HG02623 (cell line): ENCODE data around the gene ABCB8.

Experiments used
- ATAC-seq: cut with Tn5 transposase; IDR thresholded peaks from one replicate; pipeline ENCODE4 v1.9.1; 2021; ENCODE audit warnings: moderate library complexity; ENCODE audit not compliant: unreplicated experiment

ABCB8 gene

DNA sequence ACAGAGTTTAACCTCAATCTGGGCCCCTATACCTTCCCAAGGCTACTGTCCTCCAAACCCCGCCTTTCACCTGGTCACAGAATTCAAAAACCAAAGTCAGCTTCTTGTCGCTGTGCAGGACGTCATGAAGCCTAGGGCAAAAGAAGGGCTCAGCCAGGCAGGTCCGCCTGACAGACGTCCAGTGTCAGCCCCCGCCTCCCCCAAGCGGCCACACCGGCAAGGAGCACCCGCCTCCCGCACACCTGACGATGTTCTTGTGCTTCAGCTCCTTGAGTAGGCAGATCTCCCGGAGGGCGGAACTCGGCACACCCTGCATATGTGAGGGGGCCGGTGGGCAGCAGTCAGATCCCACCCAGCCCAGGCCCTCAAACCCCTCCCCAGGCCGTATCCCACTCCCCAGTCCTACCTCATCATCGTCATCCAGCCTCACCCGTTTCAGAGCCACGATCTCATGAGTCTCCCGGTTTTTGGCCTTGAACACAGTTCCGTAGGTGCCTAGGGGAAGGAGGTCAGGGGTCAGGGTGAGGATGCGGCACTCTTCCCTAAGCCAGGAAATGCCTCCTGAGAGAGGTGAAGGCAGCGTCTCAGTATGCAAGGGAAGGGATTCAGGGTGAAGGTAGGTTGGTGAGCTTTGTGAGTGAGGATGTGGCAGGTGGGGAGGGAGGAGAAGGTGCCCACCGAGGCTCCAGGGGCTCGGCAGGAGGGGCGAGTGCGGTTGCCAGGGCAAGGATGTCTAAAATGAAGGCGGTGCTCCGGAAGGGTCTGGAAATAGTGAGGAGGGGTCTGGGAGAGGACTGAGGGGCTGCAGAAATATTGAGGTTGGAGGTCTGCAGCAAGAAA, 28.6 kb downstream of the ABCB8 start:
- no peak for ATAC-seq

DNA sequence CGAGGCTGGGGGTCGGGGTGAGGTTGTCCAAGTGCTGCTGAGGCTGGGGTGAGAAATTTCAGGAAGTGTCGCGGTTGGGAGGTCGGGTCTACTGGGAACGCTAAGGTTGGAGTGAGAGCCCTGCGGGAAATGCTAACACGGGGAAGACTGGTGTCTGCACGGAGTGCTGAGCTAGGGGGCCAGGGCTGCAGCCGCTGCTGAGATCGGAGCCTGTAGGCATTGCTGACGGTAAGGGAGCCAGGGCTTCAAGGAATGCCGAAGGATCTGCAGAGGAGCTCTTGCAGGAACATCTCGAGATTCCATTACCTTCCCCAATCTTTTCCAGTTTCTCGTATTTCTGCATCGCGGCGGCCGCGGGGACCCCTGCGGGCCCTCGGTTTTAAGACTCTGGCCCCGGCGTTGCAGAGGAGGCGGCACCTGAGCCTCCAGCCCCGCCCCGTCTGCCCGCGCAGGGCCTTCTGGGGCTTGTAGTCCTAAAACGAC, 29.3 kb downstream of the ABCB8 start, which contains the start of gene CDK5:
TSS of gene CDK5 (minus strand) at position 392 of the 483 bp plus-strand sequence. CDS start at position 343, 49 bp downstream.
- ATAC-seq = peak; percentile 2

DNA sequence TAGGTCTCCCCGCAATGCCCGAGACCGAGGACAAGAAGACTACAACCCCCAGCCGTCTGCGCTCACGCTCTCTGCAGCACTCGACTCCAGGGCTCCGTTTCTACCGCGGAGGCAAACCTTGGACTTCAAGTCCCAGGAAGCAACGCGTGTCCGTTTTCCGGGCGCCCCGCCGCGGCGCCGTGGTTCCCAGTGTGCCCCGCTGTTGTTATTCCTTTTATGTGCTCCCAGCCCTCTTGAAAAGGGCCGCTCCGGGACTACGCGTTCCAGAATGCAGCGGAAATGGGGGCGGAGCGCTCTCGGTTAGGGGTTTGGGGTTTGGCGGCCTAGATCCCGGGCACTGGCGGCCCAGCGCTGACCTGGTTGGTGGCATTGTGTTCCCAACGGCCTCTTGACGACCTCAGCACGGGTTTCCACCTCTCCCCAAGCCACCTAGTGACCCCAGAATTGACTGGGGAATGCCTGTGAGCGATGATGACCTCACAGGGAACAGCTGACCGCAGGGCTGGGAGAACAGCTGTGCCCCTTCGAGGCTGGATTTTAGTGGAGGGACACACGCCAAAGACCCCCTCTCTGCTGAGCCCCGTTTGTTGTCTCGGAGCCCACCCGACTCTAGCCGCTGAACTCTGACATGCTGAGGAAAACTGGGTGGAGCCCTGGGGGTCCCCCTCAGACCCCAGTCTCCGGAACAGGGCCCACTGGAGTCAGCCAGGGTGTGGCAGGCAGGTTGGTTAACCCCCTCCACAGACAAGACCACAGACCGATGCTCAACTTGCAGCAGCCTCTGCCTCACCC, 29.9 kb downstream of the ABCB8 start:
- ATAC-seq = peak; percentile 87

DNA sequence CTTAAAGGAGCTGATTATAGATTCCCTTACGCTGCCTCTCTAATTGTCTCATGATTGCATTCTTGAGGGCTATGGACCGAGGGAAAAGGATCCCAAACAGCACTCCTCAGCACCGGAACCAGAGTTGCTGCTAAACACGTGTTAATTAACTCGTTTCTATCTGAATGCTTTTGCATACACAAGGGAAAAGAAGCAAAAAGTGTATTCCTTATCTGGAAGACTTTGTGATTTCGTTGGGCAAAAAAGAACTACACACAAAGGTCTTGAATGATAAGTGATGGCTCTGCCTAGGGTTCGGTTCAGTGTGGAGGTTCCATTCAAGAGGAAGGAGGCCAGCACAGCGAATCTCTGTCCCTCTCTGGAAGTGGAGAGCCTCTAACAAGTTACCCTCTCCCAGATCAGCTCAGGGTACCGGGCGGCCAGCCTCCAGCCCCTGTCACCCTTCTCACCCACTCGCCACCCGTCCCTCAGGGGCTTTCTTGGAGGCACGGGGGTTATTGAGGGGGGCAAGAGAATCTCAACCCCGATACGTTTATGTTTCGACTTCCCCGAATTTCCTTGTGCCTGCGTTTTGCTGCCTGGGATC, 30.6 kb downstream of the ABCB8 start:
- no peak for ATAC-seq

DNA sequence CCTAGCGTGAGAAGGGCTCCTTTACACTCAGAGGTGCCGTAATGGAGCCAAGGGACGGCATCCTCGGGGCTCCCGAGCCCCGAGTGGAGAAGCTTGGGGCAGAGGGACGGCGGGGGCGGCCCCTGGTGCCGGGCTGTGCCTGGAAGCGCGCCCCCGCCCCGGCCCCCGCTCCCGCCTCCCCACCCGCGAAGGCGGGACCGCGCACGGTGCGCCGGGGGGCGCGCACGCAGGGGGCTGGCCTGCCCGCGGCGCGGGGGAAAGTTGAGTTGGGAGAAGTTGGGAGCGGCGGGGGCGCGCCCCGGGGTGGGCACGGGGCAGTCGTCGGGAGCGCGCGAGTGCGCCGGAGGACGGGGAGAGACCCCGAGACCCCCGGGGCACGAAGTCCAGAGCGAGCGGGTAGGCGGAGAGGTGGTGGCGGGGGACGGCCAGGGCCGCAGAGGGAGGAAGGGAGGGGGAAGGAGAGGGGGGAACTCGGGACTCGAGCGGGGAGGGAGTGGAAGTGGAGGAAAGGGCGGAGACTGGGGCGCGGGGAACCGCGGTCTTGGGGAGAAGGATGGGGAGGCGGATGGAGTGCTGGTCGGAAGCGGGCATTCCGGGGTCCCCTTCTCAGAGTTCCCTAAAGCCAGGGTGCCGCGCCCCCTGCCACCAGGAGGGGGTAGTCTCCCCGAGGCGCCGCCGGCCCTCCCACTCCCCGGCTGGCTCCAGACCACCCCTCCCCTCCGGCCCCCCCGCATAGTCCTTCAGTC, 31.3 kb downstream of the ABCB8 start, which contains the start of gene SLC4A2:
TSS of gene SLC4A2 (plus strand) at position 223 of the 746 bp plus-strand sequence. CDS start 2,399 bp downstream, outside the sequence.
- ATAC-seq = peak; percentile 24

DNA sequence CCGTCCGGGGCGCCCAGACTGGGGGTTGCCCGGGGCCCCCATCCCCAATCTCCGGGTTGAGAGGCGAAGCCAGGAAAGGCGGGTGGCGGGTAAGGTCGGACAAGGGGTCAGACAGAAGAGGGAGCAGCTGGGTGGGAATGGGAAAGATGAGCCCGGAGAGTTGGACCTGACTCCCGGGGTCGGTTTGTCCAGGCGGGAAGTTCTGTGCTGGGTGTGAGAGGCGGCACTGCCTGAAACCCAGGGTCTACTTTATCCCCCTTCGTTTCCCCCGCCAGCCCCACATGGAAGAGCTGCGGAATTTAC, 31.8 kb downstream of the ABCB8 start:
- ATAC-seq = no peak

DNA sequence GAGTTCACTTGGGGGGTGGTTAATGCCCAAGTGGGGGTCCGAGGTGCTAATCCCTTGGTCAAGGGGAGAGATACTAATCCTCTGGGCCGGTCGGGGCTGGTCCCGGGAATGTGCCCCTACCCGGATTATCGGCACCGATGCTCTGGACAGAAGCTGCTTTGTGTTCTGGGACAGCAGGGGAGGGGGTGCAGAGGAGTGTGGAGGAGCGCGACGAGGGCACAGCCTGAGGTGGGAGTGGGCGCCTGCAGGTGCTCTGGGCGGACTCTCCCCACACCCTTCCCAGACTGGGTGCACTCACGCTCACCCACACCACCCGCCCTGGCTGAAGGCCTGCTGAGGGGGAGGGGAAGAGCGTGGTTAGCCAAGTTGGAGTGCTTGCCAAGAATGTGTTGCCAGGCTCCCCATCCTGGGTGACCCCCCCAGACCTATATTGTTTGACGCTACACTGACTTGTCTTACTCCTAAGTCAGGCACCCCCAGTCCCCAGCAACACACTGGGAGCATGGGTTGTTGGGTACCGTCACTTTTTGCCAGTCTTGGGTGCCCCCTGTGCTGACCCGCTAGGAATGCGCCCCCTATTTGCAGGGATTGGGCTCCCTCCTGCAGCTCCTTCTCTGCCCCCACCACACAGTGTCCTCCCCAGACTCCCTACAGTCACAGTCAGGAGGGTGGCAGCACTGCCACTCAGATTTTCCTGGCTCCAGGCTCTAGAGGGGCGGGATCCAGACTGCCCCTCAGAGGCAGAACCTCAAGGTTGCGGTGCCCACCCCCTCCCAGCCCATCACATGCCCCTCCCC, 32.4 kb downstream of the ABCB8 start:
- ATAC-seq = no peak

DNA sequence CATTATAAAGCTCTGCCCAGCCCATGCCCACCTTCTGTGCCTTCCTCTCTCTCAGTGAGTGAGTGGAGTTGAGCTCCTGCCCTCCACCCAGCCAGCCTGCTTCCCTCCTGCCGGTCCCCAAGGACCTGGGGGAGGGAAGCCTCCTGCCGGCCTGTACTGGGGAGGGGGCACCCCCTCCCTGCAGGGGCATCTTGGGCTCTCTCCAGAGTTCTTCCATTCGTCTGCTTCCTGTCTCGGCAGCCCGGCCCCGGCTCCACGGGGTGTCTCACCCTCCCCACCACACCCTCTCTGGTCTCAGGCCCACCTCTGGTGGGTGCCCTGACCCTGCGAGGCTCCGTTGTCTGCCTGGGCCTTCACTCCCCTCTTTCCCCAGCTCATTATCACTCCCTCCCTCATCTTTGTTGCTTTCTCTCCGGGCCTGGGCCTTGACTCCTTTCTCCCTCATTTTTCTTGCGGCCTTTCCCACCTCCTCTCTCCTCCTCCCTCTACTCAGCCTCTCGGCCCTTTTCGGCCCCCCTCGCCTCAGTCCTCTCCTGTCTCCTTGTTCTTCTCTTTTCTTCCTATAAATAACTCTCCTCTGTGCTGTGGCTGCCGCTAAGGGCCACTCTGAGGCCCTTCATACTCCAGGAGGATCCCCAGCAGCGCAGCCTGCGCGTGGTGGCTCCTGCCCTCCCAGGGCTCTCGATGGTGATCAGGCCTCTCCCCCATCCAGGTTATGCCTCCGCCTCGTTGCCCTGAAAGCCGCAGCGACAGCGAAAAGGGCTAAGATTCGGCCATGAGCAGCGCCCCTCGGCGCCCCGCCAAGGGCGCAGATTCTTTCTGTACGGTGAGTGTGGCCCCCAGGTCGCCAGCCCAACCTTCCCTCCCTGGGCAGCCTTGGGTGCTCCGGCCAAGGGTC, 33.2 kb downstream of the ABCB8 start:
- no peak for ATAC-seq

DNA sequence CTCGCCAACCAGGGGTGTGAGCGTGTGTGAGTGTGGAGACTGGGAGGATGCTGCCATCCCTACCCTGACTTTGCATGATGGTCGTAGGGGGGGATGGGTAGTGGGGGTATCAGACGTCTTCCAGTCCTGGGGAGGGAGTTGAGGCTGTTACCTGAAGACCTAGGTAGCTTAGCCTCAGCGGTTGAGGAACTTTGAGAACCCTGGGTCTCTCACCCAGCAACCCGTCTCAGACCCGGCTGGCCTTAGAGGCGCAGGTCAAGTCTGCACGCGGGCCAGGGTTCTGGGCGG, 33.8 kb downstream of the ABCB8 start:
- ATAC-seq = no peak

DNA sequence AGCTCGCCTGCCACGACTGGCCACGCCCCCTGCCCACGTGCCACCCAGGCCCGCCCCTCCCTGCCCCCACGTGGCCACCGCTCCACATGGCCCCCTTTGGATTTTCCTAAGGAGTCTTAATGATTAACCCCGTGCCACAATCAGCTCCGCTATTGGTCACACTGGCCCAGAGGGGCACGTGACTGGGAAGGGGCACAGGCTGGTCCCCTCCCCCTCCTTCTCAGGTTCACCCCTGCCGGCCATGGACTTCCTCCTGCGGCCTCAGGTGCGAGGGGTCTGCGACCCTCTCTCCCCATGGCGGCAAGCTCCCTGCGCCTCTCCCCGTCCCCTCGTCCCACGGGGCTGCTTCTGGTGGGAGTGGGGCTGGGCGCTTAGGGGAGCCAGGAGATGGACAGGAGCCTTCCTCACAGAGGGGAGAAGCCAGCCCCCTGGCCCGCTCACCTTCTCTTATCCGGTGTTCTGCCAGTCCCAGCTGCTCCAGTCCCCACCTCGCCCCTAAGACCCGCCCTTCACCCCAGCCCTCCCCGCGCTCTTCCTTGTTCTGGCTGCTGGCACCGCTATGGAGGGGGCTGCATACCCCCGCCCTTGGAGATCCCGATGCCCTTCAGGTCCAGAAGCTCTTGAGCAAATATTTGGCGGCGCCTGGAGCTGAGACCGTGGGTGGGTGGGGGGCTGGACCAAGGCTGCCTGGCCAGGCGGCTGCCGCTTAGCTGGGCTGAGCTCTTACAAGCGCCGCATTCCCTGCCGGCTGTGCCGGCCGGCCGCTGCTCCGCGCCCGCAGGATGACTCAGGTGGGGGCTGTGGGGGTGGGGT, 34.4 kb downstream of the ABCB8 start:
- no peak for ATAC-seq

DNA sequence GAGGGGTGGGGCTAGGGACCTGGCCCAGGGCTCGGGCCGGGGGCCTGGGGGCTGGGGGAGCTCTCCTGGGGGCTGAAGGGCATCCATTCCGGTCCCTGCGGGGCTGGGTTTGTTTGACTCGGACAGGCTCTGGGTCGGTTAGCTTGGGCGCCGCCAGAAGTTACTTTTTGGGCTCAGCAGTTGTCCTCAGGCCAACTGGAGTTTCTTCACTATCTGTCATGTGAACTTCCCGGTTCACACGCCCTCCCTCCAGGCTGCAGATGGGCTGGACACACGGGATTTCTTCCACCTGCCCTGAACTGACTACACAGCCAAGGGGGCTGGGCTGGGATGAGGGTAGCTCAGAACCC, 34.9 kb downstream of the ABCB8 start:
- ATAC-seq = no peak

DNA sequence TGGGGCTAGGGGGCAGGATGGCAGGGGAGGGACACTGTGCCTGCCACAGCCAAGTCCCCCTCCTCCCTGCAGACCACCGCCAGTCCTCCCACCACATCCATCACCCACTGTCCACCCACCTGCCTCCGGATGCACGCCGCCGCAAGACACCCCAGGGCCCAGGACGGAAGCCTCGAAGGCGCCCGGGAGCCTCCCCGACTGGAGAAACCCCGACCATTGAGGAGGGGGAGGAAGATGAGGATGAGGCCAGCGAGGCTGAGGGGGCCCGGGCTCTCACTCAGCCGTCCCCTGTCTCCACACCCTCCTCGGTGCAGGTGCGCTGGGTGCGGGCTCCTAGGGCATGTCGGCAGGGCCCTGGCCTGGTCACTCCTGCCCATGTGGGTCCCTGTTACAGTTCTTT, 36.2 kb downstream of the ABCB8 start:
- no peak for ATAC-seq

DNA sequence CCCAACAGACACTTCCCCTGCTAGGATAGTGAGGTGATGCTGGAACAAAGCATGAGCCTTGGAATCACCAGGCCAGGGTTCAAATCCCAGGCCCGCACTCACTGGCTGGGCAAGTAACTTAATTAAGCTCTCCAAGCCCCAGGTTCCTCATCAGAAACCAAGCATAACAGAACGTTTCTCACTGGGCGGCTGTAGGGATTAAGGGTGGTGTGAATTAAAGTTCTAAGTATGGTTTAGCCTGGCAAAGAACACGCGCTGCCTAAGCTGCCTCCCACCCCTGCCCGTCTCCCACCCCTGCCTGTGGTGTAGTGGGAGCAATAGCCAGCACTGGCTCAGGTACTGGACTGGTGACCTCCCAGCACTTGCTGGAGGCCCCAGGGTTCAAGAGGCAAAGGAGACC, 36.7 kb downstream of the ABCB8 start:
- no peak for ATAC-seq

DNA sequence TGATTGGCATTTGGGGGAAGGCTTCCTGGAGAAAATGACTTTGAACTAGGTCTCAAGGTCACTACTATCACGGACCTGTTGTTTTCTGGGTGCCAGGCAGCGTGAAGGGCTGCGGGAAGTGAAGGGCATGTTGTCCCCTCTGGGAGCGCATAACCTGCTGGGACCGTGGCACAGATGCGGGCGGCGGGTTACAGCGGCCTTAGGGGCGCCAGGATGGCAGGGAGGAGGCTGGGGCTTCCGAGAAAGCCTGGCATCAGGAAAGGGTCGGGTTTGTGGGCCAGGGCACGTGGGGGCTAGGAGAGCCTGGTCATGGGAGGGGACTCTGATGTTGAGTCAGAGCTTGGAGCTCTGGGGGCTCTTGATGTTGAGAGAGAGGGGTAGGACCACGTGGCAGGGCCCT, 37.3 kb downstream of the ABCB8 start:
- no peak for ATAC-seq

DNA sequence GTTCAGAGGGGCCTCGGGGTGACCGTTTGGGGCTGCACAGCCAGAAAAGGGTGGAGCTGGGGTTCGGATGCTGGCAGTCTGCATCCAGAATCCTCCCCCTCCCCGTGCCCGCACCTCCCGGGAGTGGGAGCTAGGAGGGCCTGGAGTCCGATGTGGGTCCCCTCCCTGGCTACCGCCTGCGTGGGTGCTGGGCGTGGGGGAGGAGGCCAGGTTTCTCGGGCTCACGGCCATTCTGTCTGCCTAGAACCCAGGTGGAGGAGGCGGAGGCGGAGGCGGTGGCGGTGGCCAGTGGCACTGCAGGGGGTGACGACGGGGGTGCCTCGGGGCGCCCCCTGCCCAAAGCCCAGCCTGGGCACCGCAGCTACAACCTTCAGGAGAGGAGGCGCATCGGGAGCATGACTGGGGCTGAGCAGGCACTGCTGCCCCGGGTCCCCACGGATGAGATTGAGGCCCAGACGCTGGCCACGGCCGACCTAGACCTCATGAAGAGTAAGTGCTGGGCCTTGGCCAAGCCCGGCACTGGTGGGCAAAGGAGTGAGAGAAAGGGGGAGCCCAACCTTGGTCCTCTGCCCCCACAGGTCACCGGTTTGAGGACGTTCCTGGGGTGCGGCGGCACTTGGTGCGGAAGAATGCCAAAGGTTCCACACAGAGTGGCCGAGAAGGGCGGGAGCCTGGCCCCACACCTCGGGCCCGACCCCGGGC, 38.2 kb downstream of the ABCB8 start:
- ATAC-seq = no peak

DNA sequence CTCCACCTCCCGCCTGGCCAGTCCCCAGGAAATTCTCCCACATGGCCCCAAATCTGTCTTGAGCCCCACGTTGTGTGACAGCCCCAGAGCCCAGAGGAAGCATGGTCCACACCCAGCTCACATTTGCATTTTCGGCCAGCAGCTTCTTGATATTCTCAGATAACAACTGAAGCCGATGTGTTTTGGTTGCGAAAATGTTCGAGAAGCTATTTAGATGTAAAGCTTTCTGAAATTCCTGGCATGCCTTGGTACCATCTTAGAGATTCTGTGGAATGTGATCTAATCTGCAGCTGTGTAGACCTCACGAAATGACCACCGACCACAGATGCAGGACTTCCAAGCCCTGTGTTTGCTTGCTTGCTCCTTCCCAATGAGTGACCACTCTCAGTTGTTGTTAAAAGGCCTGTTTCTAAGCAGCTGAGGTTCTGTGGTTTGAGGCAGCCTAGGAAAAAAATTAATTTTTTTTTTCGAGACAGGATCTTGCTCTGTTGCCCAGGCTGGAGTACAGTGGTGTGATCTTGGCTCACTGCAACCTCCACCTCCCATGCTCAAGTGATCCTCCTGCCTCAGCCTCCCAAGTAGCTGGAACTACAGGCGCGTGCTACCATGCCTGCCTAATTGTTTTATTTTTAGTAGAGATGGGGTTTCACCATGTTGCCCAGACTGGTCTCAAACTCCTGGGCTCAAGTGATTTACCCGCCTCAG, 40.0 kb downstream of the ABCB8 start:
- ATAC-seq = no peak

DNA sequence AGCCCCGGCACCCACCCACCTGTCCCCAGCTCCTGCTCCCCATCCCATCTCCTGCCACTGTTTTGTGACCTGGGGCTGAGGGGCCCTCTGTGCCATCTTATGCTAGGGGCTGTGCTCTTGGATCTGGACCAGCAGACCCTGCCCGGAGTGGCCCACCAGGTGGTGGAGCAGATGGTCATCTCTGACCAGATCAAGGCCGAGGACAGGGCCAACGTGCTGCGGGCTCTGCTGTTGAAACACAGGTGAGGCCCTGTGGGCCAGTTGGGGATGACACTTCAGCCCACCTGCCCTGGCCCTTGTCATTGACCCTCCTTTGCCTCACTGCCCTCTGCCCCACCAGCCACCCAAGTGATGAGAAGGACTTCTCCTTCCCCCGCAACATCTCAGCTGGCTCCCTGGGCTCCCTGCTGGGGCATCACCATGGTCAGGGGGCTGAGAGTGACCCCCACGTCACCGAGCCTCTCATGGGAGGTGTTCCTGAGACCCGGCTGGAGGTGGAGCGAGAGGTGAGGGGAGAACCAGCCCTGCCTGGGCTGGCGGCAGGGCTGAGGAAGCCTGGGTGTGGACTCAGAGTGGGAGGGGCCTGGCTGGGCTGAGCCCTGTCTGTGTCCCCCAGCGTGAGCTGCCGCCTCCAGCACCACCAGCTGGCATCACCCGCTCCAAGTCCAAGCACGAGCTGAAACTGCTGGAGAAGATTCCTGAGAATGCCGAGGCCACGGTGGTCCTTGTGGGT, 41.8 kb downstream of the ABCB8 start:
- no peak for ATAC-seq
